Progenitor cell of endocrine pancreas (in vitro differentiated cells): ENCODE measurements around the gene IRAK4. TPM values are rescaled to one million over a fixed set of nuclear protein-coding genes. Genes with fewer than 3 reads are reported as not detected.

ENCODE experiments used
- DNase-seq: peaks from one replicate; pipeline ENCODE4 v3.0.0; 2021; ENCODE audit warnings: low spot score; ENCODE audit not compliant: unreplicated experiment
- H3K27ac Mint-ChIP-seq: 2 replicates; pipeline ENCODE4 v1.8.0; 2021; ENCODE audit warnings: mild to moderate bottlenecking, moderate library complexity, mixed read lengths
- H3K27me3 Mint-ChIP-seq: 2 replicates; pipeline ENCODE4 v1.8.0; 2021; ENCODE audit warnings: mixed read lengths
- H3K36me3 Mint-ChIP-seq: 2 replicates; pipeline ENCODE4 v1.8.0; 2022; ENCODE audit warnings: mixed read lengths; ENCODE audit not compliant: insufficient read depth
- H3K4me1 Mint-ChIP-seq: 2 replicates; pipeline ENCODE4 v1.8.0; 2021; ENCODE audit warnings: low read depth, mixed read lengths
- H3K4me3 Mint-ChIP-seq: 2 replicates; pipeline ENCODE4 v1.8.0; 2021; ENCODE audit warnings: low read depth, mild to moderate bottlenecking, moderate library complexity, mixed read lengths
- H3K9me3 Mint-ChIP-seq: 2 replicates; pipeline ENCODE4 v1.8.0; 2021; ENCODE audit warnings: low read depth, mixed read lengths
- CTCF ChIP-seq: fragments of 200-600 bp; sonication (generic); IDR thresholded peaks from one replicate; pipeline ENCODE4 v1.5.0; 2021; ENCODE audit warnings: antibody characterized with exemption, mild to moderate bottlenecking; ENCODE audit not compliant: unreplicated experiment
- long read RNA-seq: library from polyadenylated mRNA; unstranded; transcript quantifications from one replicate; pipeline ENCODE4 v2.0.0, GENCODE V29; 2020
- total RNA-seq: library from RNA; stranded (reverse); gene quantifications from 2 replicates; pipeline ENCODE4 v1.2.1, GENCODE V29; 2021

Gene IRAK4
- 7.5 and 8.5 TPM in 2 replicates for total RNA-seq
- long read RNA-seq, full-length matches to known transcripts: 5 of 14 reads
- long read RNA-seq, partial matches to known transcripts: 2 of 14 reads
- long read RNA-seq, other reads (novel, unspliced or antisense): 7 of 14 reads

- Mint-ChIP-seq H3K4me1 (peaks cover 8% of the 10 kb centered on the region), H3K27ac (peak within 1 kb of the TSS; percentile 97), H3K27me3 (no peaks in the 10 kb centered on the region), H3K4me3 (peak within 1 kb of the TSS; percentile 90), H3K9me3 (no peaks in the 10 kb centered on the region), H3K36me3 (peaks cover 3% of the 10 kb centered on the region)
- peak; percentile 35 for TF ChIP-seq CTCF
- peak; percentile 74 for DNase-seq
These were observed at the start of gene IRAK4, which contains the start of gene PUS7L for GRCh38 chr12:43758728-43759563. IRAK4 (plus strand) TSS chr12:43758951; CDS start chr12:43768112, 9,161 bp downstream. PUS7L (minus strand) TSS chr12:43758790; CDS start chr12:43755245, 3,545 bp downstream.

- Mint-ChIP-seq H3K27me3 (peaks cover 14% of the 10 kb centered on the region), H3K27ac (no peak overlapping the region), H3K4me1 (peaks cover 3% of the 10 kb centered on the region), H3K4me3 (no peak overlapping the region), H3K9me3 (peaks cover 23% of the 10 kb centered on the region), H3K36me3 (peaks cover 3% of the 10 kb centered on the region)
- TF ChIP-seq CTCF: no peak
- no peak for DNase-seq
These were observed 47.4 kb upstream of the IRAK4 start for GRCh38 chr12:43711348-43711747.

- Mint-ChIP-seq H3K4me1 (peaks cover 2% of the 10 kb centered on the region), H3K36me3 (peaks cover 4% of the 10 kb centered on the region), H3K27me3 (no peaks in the 10 kb centered on the region), H3K4me3 (no peak overlapping the region), H3K27ac (no peak overlapping the region), H3K9me3 (peaks cover 9% of the 10 kb centered on the region)
- no peak for DNase-seq
- no peak for TF ChIP-seq CTCF
These were observed 36.1 kb upstream of the IRAK4 start for GRCh38 chr12:43722621-43723020.

- peaks cover 2% of the 10 kb centered on the region for H3K4me1 Mint-ChIP-seq
- H3K36me3 Mint-ChIP-seq: peaks cover 4% of the 10 kb centered on the region
- H3K27me3 Mint-ChIP-seq: no peaks in the 10 kb centered on the region
- DNase-seq: no peak
- H3K9me3 Mint-ChIP-seq: peaks cover 9% of the 10 kb centered on the region
- H3K27ac Mint-ChIP-seq: no peak overlapping the region
- no peak overlapping the region for H3K4me3 Mint-ChIP-seq
- no peak for TF ChIP-seq CTCF
These were observed 35.6 kb upstream of the IRAK4 start for GRCh38 chr12:43723134-43723533.

GRCh38 chr12:43728117-43728516, 30.6 kb upstream of the IRAK4 start:
- Mint-ChIP-seq H3K9me3 (peaks cover 9% of the 10 kb centered on the region), H3K27ac (no peak overlapping the region), H3K36me3 (peaks cover 4% of the 10 kb centered on the region), H3K27me3 (no peaks in the 10 kb centered on the region), H3K4me3 (no peak overlapping the region), H3K4me1 (peaks cover under 1% of the 10 kb centered on the region)
- no peak for DNase-seq
- TF ChIP-seq CTCF: peak; percentile 54
